IPS-18a (cell line): ENCODE results near the gene XKR3.
"Not testable (repeated sequence)": the region's sequence is repeated elsewhere in the genome, so short reads cannot be mapped to it uniquely, and the experiment has no call there.

Source experiments
- H3K27ac ChIP-seq: one replicate; pipeline ENCODE4 v1.5.1; 2013; ENCODE audit warnings: low read length
- H3K27me3 ChIP-seq: one replicate; pipeline ENCODE4 v1.6.1; 2013; ENCODE audit warnings: mild to moderate bottlenecking, low read length; ENCODE audit not compliant: control insufficient read depth, insufficient read depth
- H3K36me3 ChIP-seq: one replicate; pipeline ENCODE4 v1.6.1; 2013; ENCODE audit warnings: low read depth, low read length; ENCODE audit not compliant: control insufficient read depth
- H3K4me1 ChIP-seq: one replicate; pipeline ENCODE4 v1.6.1; 2013; ENCODE audit warnings: low read depth, low read length; ENCODE audit not compliant: control insufficient read depth
- H3K4me3 ChIP-seq: one replicate; pipeline ENCODE4 v1.5.1; 2013; ENCODE audit warnings: low read length
- H3K9ac ChIP-seq: one replicate; pipeline ENCODE4 v1.6.1; 2013; ENCODE audit warnings: mild to moderate bottlenecking, low read length, moderate library complexity
- H3K9me3 ChIP-seq: one replicate; pipeline ENCODE4 v1.6.1; 2013; ENCODE audit warnings: low read depth, low read length; ENCODE audit not compliant: control insufficient read depth

The XKR3 gene

GRCh38 chr22:16734271-16734670 lies 90.9 kb downstream of the XKR3 start:
- not testable (repeated sequence) for H3K36me3 ChIP-seq, H3K4me1 ChIP-seq, H3K27me3 ChIP-seq, H3K27ac ChIP-seq, H3K4me3 ChIP-seq, H3K9ac ChIP-seq
- H3K9me3 ChIP-seq: peaks cover 42% of the 10 kb centered on the region
